Measurements from ENCODE around the gene EPHA8. TPM values are rescaled to one million over a fixed set of nuclear protein-coding genes. Genes with fewer than 3 reads are reported as not detected.

The EPHA8 gene
- total and polyA plus RNA-seq, 9 of the 15 experiments (the other 6 are each of a cell fraction or from before 2014, with no cell fraction given): not detected

DNA sequence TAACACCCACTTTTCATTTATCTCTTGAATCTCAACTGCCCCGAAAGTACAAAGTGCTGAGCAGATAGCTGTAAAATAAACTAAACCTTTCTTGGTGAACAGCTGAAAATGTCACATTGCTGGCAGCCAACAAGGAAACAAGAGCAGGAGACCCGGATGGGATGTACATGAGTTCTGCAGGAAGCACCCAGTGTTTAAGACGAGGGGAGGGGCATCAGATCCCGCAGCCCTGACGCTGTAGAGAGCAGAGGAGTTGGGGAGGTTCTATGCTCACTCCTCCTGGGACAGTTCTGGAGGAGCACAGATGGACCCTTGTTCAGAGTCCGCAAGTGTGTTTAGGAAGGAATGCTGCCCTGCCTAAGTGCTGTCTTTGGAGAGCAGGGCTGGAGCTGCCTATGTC lies 32.0 kb upstream of the EPHA8 start:
- Histone ChIP-seq H2AFZ (ENCODE audit: low read depth, low read length) (no peak overlapping the region), H3K36me3 (ENCODE audit: control insufficient read depth, insufficient read depth, low read length) (peaks cover 13% of the 10 kb centered on the region; the same call in 1 of the 3 replicates), H3K79me2 (ENCODE audit: control insufficient read depth, insufficient read depth, low read length) (no peaks in the 10 kb centered on the region), H4K20me1 (replicated peaks; ENCODE audit: control insufficient read depth, insufficient read depth, low read length) (no peaks in the 10 kb centered on the region; the same call in none of the 2 replicates), H3K27ac (ENCODE audit: extremely low read depth, low read depth, low read length) (no peak overlapping the region), H3K9me1 (ENCODE audit: control insufficient read depth, insufficient read depth, low read length) (no peaks in the 10 kb centered on the region), H3K4me2 (ENCODE audit: insufficient read depth, low read length) (no peak overlapping the region), H3K4me1 (replicated peaks in 1 of 2; ENCODE audit: control insufficient read depth in 2 of 2, insufficient read depth in 2 of 2, low read length in 2 of 2) (peaks cover 0 to 2% of the 10 kb centered on the region in 2 experiments; a peak in 1 of 5 replicates), H3K4me3 (no peak overlapping the region), H3K9me3 (replicated peaks; ENCODE audit: control insufficient read depth, insufficient read depth, low read depth, low read length) (no peaks in the 10 kb centered on the region), H3K9ac (ENCODE audit: insufficient read depth in 1 of 2, low read depth in 2 of 2, low read length in 2 of 2) (peak overlapping the region in 1 of 2 experiments; percentile 60; a peak in 1 of 4 replicates), H3K27me3 (ENCODE audit: control insufficient read depth in 2 of 2, insufficient read depth in 2 of 2, low read length in 2 of 2) (peaks cover 0 to 6% of the 10 kb centered on the region in 2 experiments; a peak in 1 of 5 replicates)
- in situ Hi-C loops (cut with MboI) (no loop called here), intact Hi-C loops (cut with micrococcal nuclease) (loop anchor here (10.0 kb wide), 1 partner anchor 106 kb away; no protein-coding TSS in a partner anchor)
- BruUV-seq (replicated peaks): no TSS peak
- peak; percentile 46 for ATAC-seq
- ChIA-PET POLR2A (interaction anchor here (0.6 to 1.2 kb wide), 5 partner anchors 10 to 387 kb away, joined by 3 to 5 read pairs (median 3); no protein-coding TSS in a partner anchor), CTCF (ENCODE audit: low intra/inter-chr PET ratio) (no interaction called here)
- no peak for FAIRE-seq
- no peak for TF ChIP-seq HCFC1 (IDR thresholded peaks at IDR 0.05; ENCODE audit: low read depth, low read length)
- TF ChIP-seq, protein P1, sequence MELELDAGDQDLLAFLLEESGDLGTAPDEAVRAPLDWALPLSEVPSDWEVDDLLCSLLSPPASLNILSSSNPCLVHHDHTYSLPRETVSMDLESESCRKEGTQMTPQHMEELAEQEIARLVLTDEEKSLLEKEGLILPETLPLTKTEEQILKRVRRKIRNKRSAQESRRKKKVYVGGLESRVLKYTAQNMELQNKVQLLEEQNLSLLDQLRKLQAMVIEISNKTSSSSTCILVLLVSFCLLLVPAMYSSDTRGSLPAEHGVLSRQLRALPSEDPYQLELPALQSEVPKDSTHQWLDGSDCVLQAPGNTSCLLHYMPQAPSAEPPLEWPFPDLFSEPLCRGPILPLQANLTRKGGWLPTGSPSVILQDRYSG (tag; conservative IDR thresholded peaks at IDR 0.05; ENCODE audit: low read depth): no peak
- TF ChIP-seq, protein P2, sequence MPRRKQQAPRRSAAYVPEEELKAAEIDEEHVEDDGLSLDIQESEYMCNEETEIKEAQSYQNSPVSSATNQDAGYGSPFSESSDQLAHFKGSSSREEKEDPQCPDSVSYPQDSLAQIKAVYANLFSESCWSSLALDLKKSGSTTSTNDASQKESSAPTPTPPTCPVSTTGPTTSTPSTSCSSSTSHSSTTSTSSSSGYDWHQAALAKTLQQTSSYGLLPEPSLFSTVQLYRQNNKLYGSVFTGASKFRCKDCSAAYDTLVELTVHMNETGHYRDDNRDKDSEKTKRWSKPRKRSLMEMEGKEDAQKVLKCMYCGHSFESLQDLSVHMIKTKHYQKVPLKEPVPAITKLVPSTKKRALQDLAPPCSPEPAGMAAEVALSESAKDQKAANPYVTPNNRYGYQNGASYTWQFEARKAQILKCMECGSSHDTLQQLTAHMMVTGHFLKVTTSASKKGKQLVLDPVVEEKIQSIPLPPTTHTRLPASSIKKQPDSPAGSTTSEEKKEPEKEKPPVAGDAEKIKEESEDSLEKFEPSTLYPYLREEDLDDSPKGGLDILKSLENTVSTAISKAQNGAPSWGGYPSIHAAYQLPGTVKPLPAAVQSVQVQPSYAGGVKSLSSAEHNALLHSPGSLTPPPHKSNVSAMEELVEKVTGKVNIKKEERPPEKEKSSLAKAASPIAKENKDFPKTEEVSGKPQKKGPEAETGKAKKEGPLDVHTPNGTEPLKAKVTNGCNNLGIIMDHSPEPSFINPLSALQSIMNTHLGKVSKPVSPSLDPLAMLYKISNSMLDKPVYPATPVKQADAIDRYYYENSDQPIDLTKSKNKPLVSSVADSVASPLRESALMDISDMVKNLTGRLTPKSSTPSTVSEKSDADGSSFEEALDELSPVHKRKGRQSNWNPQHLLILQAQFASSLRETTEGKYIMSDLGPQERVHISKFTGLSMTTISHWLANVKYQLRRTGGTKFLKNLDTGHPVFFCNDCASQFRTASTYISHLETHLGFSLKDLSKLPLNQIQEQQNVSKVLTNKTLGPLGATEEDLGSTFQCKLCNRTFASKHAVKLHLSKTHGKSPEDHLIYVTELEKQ (CRISPR knock-in tag; IDR thresholded peaks at IDR 0.05): no peak
- TF ChIP-seq ZNF263 (CRISPR knock-in tag; IDR thresholded peaks at IDR 0.05; ENCODE audit: borderline replicate concordance): no peak
- no peak for DNase-seq (ENCODE audit: extremely low read depth in 1 of 4, low spot score in 3 of 4)
- 46% methylated on average over 6 of the region's 6 CpGs for WGBS (ENCODE audit: insufficient coverage, low coverage, missing lambda C conversion rate)

All from K562 (cell line).